Ishikawa (cell line): ENCODE results near the gene THOP1.

Source experiments
- CEBPB ChIP-seq: IDR thresholded peaks from 2 replicates; pipeline ENCODE4 v1.6.1; 2012
- CREB1 ChIP-seq: IDR thresholded peaks from 2 replicates; pipeline ENCODE4 v1.6.1; 2012; ENCODE audit warnings: low read depth
- EGR1 ChIP-seq: IDR thresholded peaks from 2 replicates; pipeline ENCODE4 v1.6.1; 2012
- EP300 ChIP-seq: IDR thresholded peaks from 2 replicates; pipeline ENCODE4 v1.6.1; 2012; ENCODE audit warnings: borderline replicate concordance
- FOXM1 ChIP-seq: IDR thresholded peaks from 2 replicates; pipeline ENCODE4 v1.6.1; 2012; ENCODE audit warnings: low read depth, borderline replicate concordance
- MAX ChIP-seq: IDR thresholded peaks from 2 replicates; pipeline ENCODE4 v1.6.1; 2012
- NFIC ChIP-seq: IDR thresholded peaks from 2 replicates; pipeline ENCODE4 v1.6.1; 2012
- RAD21 ChIP-seq: IDR thresholded peaks from 2 replicates; pipeline ENCODE4 v1.6.1; 2012; ENCODE audit warnings: low read depth
- REST ChIP-seq: IDR thresholded peaks from 2 replicates; pipeline ENCODE4 v1.6.1; 2012; ENCODE audit warnings: low read depth, mild to moderate bottlenecking
- TAF1 ChIP-seq: IDR thresholded peaks from 2 replicates; pipeline ENCODE4 v1.6.1; 2012; ENCODE audit warnings: low read depth, mild to moderate bottlenecking
- TCF12 ChIP-seq: IDR thresholded peaks from 2 replicates; pipeline ENCODE4 v1.6.1; 2012; ENCODE audit warnings: low read depth
- TEAD4 ChIP-seq: IDR thresholded peaks from 2 replicates; pipeline ENCODE4 v1.6.1; 2012
- USF1 ChIP-seq: IDR thresholded peaks from 2 replicates; pipeline ENCODE4 v1.6.1; 2012
- YY1 ChIP-seq: IDR thresholded peaks from 2 replicates; pipeline ENCODE4 v1.6.1; 2012; ENCODE audit warnings: low read depth
- ZBTB7A ChIP-seq: IDR thresholded peaks from 2 replicates; pipeline ENCODE4 v1.6.1; 2012; ENCODE audit warnings: low read depth

THOP1 gene

GRCh38 chr19:2754659-2755447, 30.4 kb upstream of the THOP1 start:
- TF ChIP-seq EP300 = no peak
- no peak for TF ChIP-seq FOXM1
- TF ChIP-seq RAD21 = no peak
- TF ChIP-seq REST = no peak
- TF ChIP-seq MAX = no peak
- TF ChIP-seq ZBTB7A = no peak
- no peak for TF ChIP-seq CEBPB
- TF ChIP-seq TEAD4 = no peak
- no peak for TF ChIP-seq EGR1
- TF ChIP-seq YY1 = no peak
- TF ChIP-seq CREB1 = no peak
- TF ChIP-seq TCF12 = no peak
- TF ChIP-seq USF1 = no peak
- TF ChIP-seq NFIC = no peak
- no peak for TF ChIP-seq TAF1

GRCh38 chr19:2755448-2755705, 29.9 kb upstream of the THOP1 start:
- TF ChIP-seq YY1 (no peak), TEAD4 (no peak), CREB1 (no peak), TAF1 (no peak), USF1 (no peak), NFIC (no peak), REST (no peak), FOXM1 (no peak), CEBPB (no peak), RAD21 (no peak)

GRCh38 chr19:2755811-2756210, 29.5 kb upstream of the THOP1 start:
- TF ChIP-seq MAX (no peak), USF1 (no peak), EP300 (no peak), NFIC (no peak)

GRCh38 chr19:2756477-2756876, 28.8 kb upstream of the THOP1 start:
- no peak for TF ChIP-seq TEAD4
- TF ChIP-seq FOXM1 = no peak
- no peak for TF ChIP-seq ZBTB7A
- no peak for TF ChIP-seq YY1
- TF ChIP-seq CREB1 = no peak
- no peak for TF ChIP-seq EP300
- TF ChIP-seq MAX = no peak
- no peak for TF ChIP-seq TCF12

GRCh38 chr19:2756921-2757881, 28.1 kb upstream of the THOP1 start:
- TF ChIP-seq REST (no peak), CREB1 (no peak), TAF1 (no peak), YY1 (no peak), USF1 (no peak), EGR1 (no peak), TEAD4 (no peak), CEBPB (no peak), ZBTB7A (no peak), NFIC (no peak), FOXM1 (no peak)
